ENCODE data around the gene DCAF7.

DCAF7 gene

DNA sequence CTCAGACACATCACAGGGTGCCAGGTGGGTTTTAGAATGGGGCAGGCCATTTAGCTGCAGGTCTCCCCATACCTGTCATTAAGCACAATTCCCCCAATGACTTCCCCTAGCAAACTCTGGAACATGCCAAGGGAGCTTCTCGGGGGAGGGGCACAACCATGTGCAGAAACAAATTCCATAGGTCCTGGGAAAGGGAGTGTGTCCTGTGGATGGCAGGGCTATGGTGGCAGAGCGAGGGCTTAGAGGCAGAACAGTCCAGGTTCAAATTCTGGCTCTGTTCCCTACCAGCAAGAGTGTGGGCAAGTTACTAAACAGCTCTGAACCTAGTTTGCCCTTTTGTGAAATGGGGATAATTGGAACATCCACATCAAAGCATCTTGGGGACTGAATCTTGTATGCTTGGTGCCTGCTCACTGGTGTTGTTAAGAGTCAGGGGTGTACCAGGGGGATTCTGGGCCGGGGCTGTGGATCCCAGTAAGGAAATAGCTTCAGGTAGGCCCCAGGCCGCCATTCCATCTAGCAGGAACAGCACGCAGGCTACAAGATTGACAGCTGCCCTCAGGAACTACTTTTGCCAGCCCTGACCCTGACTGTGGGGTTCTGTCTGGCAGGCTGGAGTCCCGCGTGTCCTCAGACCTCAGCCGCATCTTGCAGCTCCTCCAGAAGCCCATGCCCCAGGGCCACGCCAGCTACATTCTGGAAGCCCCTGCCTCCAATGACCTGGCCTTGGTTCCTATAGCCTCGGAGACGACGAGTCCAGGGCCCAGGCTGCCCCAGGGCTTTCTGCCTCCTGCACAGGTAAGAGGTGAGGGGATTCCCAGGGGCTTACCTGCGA lies 5.6 kb upstream of the DCAF7 start:
- TF ChIP-seq, protein P1, sequence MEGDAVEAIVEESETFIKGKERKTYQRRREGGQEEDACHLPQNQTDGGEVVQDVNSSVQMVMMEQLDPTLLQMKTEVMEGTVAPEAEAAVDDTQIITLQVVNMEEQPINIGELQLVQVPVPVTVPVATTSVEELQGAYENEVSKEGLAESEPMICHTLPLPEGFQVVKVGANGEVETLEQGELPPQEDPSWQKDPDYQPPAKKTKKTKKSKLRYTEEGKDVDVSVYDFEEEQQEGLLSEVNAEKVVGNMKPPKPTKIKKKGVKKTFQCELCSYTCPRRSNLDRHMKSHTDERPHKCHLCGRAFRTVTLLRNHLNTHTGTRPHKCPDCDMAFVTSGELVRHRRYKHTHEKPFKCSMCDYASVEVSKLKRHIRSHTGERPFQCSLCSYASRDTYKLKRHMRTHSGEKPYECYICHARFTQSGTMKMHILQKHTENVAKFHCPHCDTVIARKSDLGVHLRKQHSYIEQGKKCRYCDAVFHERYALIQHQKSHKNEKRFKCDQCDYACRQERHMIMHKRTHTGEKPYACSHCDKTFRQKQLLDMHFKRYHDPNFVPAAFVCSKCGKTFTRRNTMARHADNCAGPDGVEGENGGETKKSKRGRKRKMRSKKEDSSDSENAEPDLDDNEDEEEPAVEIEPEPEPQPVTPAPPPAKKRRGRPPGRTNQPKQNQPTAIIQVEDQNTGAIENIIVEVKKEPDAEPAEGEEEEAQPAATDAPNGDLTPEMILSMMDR (IDR thresholded peaks at IDR 0.05) = no peak

DNA sequence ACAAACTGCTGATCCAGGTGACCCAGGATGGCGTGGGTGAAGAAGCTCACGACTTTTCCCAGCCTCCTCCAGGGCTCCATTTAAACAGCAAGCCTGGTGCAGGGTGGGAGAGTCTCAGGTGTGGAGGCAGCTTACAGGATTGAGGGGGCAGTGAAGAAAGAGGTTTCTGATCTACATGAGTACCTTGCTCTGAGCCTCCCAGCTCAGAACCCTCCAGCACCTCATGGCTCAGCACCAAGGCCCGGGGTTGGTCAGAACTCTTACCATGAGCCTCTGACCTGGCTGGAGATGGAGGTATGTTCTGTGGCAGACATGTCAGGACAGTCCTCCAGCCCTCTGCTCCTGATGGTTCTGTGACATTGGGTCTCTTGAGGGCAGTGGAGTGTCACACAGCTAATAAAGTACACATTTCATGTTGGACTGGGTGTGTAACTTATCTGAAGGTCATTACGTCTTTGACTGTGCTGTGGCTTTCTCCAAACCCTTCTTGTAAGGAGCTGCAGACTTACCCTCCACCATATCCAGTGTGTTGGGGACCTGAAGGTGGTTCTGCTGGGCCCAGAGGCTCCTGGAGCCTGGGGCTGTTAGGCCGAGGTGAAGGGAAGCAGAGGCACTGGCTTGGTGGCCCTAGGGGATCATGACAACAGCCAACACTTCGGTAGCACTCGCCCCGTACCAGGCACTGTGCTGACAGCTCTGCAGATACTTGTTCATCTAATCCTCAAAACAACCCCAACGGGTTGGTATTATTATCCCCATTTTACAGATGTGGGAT lies 3.8 kb upstream of the DCAF7 start:
- TF ChIP-seq, protein P1 (IDR thresholded peaks at IDR 0.05) = no peak

DNA sequence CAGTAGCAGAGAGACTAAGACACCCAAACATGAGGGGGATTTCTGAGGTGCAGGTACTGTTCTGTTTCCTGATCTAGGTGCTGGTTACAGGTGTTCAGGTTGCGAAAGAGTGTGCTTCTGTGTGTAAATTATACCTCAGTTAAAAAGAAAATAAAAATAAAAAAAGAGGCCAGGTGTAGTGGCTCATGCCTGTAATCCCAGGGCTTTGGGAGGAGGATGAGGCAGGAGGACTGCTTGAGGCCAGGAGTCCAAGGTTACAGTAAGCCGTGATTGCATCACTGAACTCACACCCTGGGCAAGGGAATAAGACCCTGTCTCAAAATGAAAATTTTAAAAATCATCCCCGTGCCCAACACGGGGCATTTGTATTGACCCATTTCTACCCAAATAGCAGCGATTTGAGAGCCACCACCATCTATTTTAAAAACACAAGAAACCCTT lies 3.2 kb upstream of the DCAF7 start:
- TF ChIP-seq, protein P1 (IDR thresholded peaks at IDR 0.05) = no peak

- TF ChIP-seq, protein P1 (IDR thresholded peaks at IDR 0.05) = no peak
Observed at GRCh38 chr17:63549289-63549945, 860 bp upstream of the DCAF7 start.

DNA sequence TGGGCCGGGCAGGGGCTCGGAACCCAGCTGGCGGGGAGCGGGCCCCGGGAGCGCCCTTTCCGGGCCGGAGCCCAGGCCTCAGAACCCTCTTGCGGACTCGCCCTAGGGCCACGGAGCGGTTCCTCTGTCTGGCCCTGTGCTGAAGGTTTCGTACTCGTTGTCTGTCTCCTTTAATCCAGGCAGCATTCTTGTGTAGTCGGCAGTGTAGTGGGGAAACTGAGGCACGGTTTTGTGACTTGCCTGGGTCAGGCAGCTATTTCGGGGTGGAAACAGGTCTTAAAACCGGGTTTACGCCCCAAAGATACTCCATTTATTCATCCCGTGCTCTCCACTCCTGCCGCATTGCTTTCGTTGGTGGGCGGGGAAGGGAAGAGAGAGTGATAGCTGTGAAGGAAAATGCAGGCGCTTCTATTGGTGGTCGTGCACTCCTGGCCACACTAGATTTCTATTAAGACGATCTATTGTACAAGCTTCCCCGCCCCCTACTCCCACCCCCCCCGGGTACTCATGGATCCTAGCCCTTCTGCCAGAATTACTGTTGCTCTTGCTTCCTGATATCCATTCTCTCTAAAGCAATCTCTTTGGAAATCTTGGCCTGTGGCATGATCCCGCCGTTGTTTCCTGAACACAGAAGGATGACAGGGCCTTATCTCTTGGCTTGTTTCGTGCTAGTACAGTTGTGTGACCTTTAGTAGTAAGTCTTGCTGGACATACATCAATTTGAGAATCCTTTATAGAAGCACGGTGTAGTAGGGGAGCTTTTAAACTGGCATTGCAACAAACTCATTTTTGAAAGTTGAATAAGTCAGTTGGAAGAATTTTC lies 751 bp downstream of the DCAF7 start:
- TF ChIP-seq, protein P1 (IDR thresholded peaks at IDR 0.05) = no peak

DNA sequence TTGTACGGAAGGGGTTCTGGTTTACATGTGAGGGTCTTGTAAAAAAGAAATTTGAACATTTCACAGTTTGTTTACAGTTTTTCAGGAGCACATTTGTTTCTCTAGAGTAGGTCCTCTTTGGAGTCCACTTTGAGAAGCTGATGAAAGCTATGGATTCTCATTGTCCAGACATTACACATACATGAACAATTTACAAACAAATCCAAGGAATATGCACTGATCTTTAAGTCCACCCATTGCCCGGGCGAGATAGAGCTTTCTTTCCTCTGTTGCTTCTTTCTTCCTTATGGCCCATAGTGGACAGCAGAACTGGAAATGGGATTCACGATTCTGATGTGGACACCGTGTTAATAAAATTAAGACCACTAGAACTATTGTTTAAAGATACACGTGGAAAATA lies 1.9 kb downstream of the DCAF7 start:
- TF ChIP-seq, protein P1 (IDR thresholded peaks at IDR 0.05) = no peak

Measured in LNCAP (cell line).